HepG2 (cell line): ENCODE results near the gene DNAAF9. TPM values are rescaled to one million over a fixed set of nuclear protein-coding genes. Genes with fewer than 3 reads are reported as not detected.
A peak's percentile ranks its signal among the peaks of the same experiment; 100 is the strongest.

Experiments used
- ARID2 ChIP-seq: sonication (generic); formaldehyde crosslinking; IDR thresholded peaks from 2 replicates; pipeline ENCODE4 v1.8.1; 2022; ENCODE audit warnings: mild to moderate bottlenecking, missing genetic modification reagents, borderline replicate concordance
- CC2D1A ChIP-seq: sonication (generic); formaldehyde crosslinking; IDR thresholded peaks from 2 replicates; pipeline ENCODE4 v1.8.1; 2023; ENCODE audit warnings: mild to moderate bottlenecking, missing genetic modification reagents
- CHCHD3 ChIP-seq: sonication (generic); formaldehyde crosslinking; IDR thresholded peaks from 2 replicates; pipeline ENCODE4 v1.8.0; 2022; ENCODE audit warnings: mild to moderate bottlenecking, missing genetic modification reagents, moderate library complexity
- HOXD1 ChIP-seq: sonication (generic); formaldehyde crosslinking; IDR thresholded peaks from 2 replicates; pipeline ENCODE4 v1.5.0; 2020; ENCODE audit warnings: missing genetic modification reagents
- KLF16 ChIP-seq, 2 experiments: sonication (generic) in 1 of 2; formaldehyde crosslinking in 1 of 2; IDR thresholded peaks; 2 replicates each; pipeline versions ENCODE4 v1.6.1 to v1.8.0; 2016 to 2023; ENCODE audit warnings: missing genetic modification reagents in 2 of 2, missing compliant biosample characterization in 1 of 2
- RBAK ChIP-seq: sonication (generic); formaldehyde crosslinking; IDR thresholded peaks from 2 replicates; pipeline ENCODE4 v1.5.1; 2020; ENCODE audit warnings: mild to moderate bottlenecking, missing genetic modification reagents
- SIX4 ChIP-seq: sonication (generic); formaldehyde crosslinking; IDR thresholded peaks from 2 replicates; pipeline ENCODE4 v1.4.0; 2020; ENCODE audit warnings: missing genetic modification reagents
- ZKSCAN8 ChIP-seq: IDR thresholded peaks from 2 replicates; pipeline ENCODE4 v1.6.1; 2016; ENCODE audit warnings: borderline replicate concordance, missing genetic modification reagents, missing compliant biosample characterization
- ZNF292 ChIP-seq: sonication (generic); formaldehyde crosslinking; IDR thresholded peaks from 2 replicates; pipeline ENCODE4 v1.8.1; 2022; ENCODE audit warnings: mild to moderate bottlenecking, low read depth, missing genetic modification reagents, borderline replicate concordance
- ZNF430 ChIP-seq: sonication (generic); formaldehyde crosslinking; IDR thresholded peaks from 2 replicates; pipeline ENCODE4 v1.9.0; 2021; ENCODE audit warnings: mild to moderate bottlenecking, missing genetic modification reagents
- ZNF550 ChIP-seq: sonication (generic); formaldehyde crosslinking; IDR thresholded peaks from 2 replicates; pipeline ENCODE4 v1.4.0; 2020; ENCODE audit warnings: mild to moderate bottlenecking, missing genetic modification reagents, borderline replicate concordance
- ZNF781 ChIP-seq: sonication (generic); formaldehyde crosslinking; IDR thresholded peaks from 2 replicates; pipeline ENCODE4 v1.5.1; 2020; ENCODE audit warnings: borderline replicate concordance, mild to moderate bottlenecking, missing genetic modification reagents; ENCODE audit errors: not compliant biosample characterization
- ZNF792 ChIP-seq: IDR thresholded peaks from 2 replicates; pipeline ENCODE4 v1.6.1; 2016
- ZNF850 ChIP-seq: sonication (generic); formaldehyde crosslinking; conservative IDR thresholded peaks from 2 replicates; pipeline ENCODE4 v1.9.0; 2021; ENCODE audit warnings: mild to moderate bottlenecking, missing genetic modification reagents
- polyA plus RNA-seq, 8 experiments: library from polyadenylated mRNA; depleted of rRNA in 3 of 8; stranded (reverse) in 7 of 8; unstranded in 1 of 8; fragments of >200 nt; fragmentation: Illumina TruSeq in 4 of 8; extraction: Trizol in 4 of 8; gene quantifications; 2 replicates each; pipeline versions ENCODE4 v1.2.1 to v1.2.3, GENCODE V29; 2011 to 2016; ENCODE audit warnings: low read depth in 4 of 8, missing spikeins in 1 of 8, mixed read lengths in 1 of 8; ENCODE audit not compliant: insufficient read depth in 1 of 8
- total RNA-seq, 5 experiments: library from RNA; depleted of rRNA; stranded (reverse); fragments of >200 nt; fragmentation: Illumina TruSeq; extraction: Trizol; gene quantifications; 2 replicates each; pipeline ENCODE4 v1.2.3, GENCODE V29; 2016; ENCODE audit warnings: low read depth in 1 of 5
- TF ChIP-seq, protein P1 (sequence below): sonication (generic); formaldehyde crosslinking; IDR thresholded peaks from 2 replicates; pipeline ENCODE4 v1.4.0; 2020; ENCODE audit warnings: missing genetic modification reagents, mild to moderate bottlenecking, borderline replicate concordance
- TF ChIP-seq, protein P2 (sequence below): sonication (generic); formaldehyde crosslinking; IDR thresholded peaks from 2 replicates; pipeline ENCODE4 v1.4.0; 2020; ENCODE audit warnings: missing genetic modification reagents
- TF ChIP-seq, protein P3 (sequence below): sonication (generic); formaldehyde crosslinking; IDR thresholded peaks from 2 replicates; pipeline ENCODE4 v1.5.0; 2020; ENCODE audit warnings: mild to moderate bottlenecking, missing genetic modification reagents, borderline replicate concordance
- TF ChIP-seq, protein P4 (sequence below): sonication (generic); formaldehyde crosslinking; IDR thresholded peaks from 2 replicates; pipeline ENCODE4; 2020; ENCODE audit warnings: missing genetic modification reagents, mild to moderate bottlenecking, borderline replicate concordance
- TF ChIP-seq, protein P5 (sequence below): sonication (generic); formaldehyde crosslinking; IDR thresholded peaks from 2 replicates; pipeline ENCODE4 v1.8.1; 2023; ENCODE audit warnings: mild to moderate bottlenecking, missing genetic modification reagents

Gene DNAAF9
- total and polyA plus RNA-seq, 2 of the 13 experiments (the other 11 are each of a cell fraction or from before 2014, with no cell fraction given), result 10.5 to 14.9 TPM

DNA sequence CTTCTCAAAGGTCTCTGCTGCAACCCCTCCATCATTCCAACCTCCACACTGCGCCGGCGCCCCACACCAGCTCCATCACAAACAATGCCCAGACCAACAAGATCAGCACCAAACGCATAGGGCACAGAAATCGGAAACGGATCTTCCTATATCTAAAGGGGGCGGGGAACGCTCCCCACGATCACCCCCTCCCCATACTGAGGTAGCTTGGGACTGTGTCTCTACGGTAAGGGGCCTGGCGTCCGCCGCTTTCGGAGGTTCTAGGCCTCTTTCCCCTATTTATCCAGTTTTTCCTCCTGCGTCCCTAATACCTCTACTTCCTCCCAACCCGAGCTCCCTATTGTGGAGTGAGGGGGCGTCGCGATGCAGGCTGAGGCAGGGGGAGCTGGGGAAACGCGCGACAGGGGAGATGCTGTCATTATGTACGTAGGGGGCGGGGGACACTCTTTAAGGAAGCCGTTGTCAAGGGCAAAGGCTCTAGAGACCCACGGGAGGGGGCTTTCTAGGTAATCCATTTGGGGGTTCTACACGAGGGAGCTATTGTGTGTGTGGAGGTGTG, 909 bp downstream of the DNAAF9 start (continued):
- TF ChIP-seq, protein P1, sequence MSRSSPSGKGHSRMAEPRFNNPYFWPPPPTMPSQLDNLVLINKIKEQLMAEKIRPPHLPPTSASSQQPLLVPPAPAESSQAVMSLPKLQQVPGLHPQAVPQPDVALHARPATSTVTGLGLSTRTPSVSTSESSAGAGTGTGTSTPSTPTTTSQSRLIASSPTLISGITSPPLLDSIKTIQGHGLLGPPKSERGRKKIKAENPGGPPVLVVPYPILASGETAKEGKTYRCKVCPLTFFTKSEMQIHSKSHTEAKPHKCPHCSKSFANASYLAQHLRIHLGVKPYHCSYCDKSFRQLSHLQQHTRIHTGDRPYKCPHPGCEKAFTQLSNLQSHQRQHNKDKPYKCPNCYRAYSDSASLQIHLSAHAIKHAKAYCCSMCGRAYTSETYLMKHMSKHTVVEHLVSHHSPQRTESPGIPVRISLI (CRISPR knock-in tag), result no peak
- TF ChIP-seq RBAK (CRISPR knock-in tag), result no peak
- peak; percentile 56 for TF ChIP-seq ZNF781 (CRISPR knock-in tag)
- TF ChIP-seq ZNF430, result no peak
- TF ChIP-seq HOXD1 (CRISPR knock-in tag), result 0 out of 2 replicates have a peak, but pooled peaks have one; percentile 48
- TF ChIP-seq SIX4, result no peak
- no peak for TF ChIP-seq ZNF550 (CRISPR knock-in tag)
- TF ChIP-seq, protein P2, sequence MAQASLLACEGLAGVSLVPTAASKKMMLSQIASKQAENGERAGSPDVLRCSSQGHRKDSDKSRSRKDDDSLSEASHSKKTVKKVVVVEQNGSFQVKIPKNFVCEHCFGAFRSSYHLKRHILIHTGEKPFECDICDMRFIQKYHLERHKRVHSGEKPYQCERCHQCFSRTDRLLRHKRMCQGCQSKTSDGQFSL, result no peak
- TF ChIP-seq, protein P3, sequence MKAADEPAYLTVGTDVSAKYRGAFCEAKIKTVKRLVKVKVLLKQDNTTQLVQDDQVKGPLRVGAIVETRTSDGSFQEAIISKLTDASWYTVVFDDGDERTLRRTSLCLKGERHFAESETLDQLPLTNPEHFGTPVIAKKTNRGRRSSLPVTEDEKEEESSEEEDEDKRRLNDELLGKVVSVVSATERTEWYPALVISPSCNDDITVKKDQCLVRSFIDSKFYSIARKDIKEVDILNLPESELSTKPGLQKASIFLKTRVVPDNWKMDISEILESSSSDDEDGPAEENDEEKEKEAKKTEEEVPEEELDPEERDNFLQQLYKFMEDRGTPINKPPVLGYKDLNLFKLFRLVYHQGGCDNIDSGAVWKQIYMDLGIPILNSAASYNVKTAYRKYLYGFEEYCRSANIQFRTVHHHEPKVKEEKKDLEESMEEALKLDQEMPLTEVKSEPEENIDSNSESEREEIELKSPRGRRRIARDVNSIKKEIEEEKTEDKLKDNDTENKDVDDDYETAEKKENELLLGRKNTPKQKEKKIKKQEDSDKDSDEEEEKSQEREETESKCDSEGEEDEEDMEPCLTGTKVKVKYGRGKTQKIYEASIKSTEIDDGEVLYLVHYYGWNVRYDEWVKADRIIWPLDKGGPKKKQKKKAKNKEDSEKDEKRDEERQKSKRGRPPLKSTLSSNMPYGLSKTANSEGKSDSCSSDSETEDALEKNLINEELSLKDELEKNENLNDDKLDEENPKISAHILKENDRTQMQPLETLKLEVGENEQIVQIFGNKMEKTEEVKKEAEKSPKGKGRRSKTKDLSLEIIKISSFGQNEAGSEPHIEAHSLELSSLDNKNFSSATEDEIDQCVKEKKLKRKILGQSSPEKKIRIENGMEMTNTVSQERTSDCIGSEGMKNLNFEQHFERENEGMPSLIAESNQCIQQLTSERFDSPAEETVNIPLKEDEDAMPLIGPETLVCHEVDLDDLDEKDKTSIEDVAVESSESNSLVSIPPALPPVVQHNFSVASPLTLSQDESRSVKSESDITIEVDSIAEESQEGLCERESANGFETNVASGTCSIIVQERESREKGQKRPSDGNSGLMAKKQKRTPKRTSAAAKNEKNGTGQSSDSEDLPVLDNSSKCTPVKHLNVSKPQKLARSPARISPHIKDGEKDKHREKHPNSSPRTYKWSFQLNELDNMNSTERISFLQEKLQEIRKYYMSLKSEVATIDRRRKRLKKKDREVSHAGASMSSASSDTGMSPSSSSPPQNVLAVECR (CRISPR knock-in tag), result 0 out of 2 replicates have a peak, but pooled peaks have one; percentile 29
- TF ChIP-seq, protein P4, sequence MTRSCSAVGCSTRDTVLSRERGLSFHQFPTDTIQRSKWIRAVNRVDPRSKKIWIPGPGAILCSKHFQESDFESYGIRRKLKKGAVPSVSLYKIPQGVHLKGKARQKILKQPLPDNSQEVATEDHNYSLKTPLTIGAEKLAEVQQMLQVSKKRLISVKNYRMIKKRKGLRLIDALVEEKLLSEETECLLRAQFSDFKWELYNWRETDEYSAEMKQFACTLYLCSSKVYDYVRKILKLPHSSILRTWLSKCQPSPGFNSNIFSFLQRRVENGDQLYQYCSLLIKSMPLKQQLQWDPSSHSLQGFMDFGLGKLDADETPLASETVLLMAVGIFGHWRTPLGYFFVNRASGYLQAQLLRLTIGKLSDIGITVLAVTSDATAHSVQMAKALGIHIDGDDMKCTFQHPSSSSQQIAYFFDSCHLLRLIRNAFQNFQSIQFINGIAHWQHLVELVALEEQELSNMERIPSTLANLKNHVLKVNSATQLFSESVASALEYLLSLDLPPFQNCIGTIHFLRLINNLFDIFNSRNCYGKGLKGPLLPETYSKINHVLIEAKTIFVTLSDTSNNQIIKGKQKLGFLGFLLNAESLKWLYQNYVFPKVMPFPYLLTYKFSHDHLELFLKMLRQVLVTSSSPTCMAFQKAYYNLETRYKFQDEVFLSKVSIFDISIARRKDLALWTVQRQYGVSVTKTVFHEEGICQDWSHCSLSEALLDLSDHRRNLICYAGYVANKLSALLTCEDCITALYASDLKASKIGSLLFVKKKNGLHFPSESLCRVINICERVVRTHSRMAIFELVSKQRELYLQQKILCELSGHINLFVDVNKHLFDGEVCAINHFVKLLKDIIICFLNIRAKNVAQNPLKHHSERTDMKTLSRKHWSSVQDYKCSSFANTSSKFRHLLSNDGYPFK (CRISPR knock-in tag), result peak; percentile 62; the same call in 1 of the 2 replicates
- TF ChIP-seq, protein P5, sequence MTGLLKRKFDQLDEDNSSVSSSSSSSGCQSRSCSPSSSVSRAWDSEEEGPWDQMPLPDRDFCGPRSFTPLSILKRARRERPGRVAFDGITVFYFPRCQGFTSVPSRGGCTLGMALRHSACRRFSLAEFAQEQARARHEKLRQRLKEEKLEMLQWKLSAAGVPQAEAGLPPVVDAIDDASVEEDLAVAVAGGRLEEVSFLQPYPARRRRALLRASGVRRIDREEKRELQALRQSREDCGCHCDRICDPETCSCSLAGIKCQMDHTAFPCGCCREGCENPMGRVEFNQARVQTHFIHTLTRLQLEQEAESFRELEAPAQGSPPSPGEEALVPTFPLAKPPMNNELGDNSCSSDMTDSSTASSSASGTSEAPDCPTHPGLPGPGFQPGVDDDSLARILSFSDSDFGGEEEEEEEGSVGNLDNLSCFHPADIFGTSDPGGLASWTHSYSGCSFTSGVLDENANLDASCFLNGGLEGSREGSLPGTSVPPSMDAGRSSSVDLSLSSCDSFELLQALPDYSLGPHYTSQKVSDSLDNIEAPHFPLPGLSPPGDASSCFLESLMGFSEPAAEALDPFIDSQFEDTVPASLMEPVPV (CRISPR knock-in tag), result no peak
- TF ChIP-seq ZKSCAN8, result no peak
- TF ChIP-seq ZNF292 (CRISPR knock-in tag), result no peak; the same call in 1 of the 2 replicates
- no peak for TF ChIP-seq CHCHD3 (CRISPR knock-in tag)
- TF ChIP-seq KLF16 (CRISPR knock-in tag; IDR thresholded peaks at IDR 0.05), result no peak
- TF ChIP-seq ARID2, result no peak
- TF ChIP-seq ZNF792 (CRISPR knock-in tag), result 0 out of 2 replicates have a peak, but pooled peaks have one; percentile 14
- TF ChIP-seq CC2D1A (CRISPR knock-in tag), result no peak
- no peak for TF ChIP-seq ZNF850 (CRISPR knock-in tag)
